K562 (cell line): Measurements from ENCODE around the gene GTPBP1. TPM values are rescaled to one million over a fixed set of nuclear protein-coding genes. Genes with fewer than 3 reads are reported as not detected.
A peak's percentile ranks its signal among the peaks of the same experiment; 100 is the strongest.

Experiments used
- ATAC-seq: fragments of 200-7000 bp; cut with Tn5 transposase; 3 replicates; pipeline ENCODE4 v1.9.1; 2020; ENCODE audit warnings: moderate library complexity
- BruUV-seq: library from RNA; stranded (reverse); fragments of 400-500 nt; replicated peaks from 2 replicates; lab custom pipeline; 2021; lab: Mats Ljungman, UMichigan
- CTCF ChIA-PET: fragments of 300-600 bp; formaldehyde crosslinking; extraction: SDS; loops from one replicate; lab custom pipeline; 2021; ENCODE audit warnings: low intra/inter-chr PET ratio; lab: Yijun Ruan, JAX
- POLR2A ChIA-PET: fragments of 300-600, 350-650 bp; sonication (Branson Sonifier 250); formaldehyde crosslinking; extraction: SDS; loops from one replicate; lab custom pipeline; 2021; ENCODE audit warnings: antibody characterized with exemption, inconsistent platforms; lab: Yijun Ruan, JAX
- DNase-seq, 4 experiments: peaks; one replicate each; pipeline versions ENCODE4 v3.0.0 to v3.0.0-alpha.2; 2011 to 2018; ENCODE audit warnings: low spot score in 3 of 4, mixed read lengths in 3 of 4; ENCODE audit errors: extremely low read depth in 1 of 4
- FAIRE-seq: peaks from 2 replicates; lab custom pipeline; 2011; peaks lifted over from hg19 to GRCh38; lab: Jason Lieb, UNC
- H2AFZ ChIP-seq: 2 replicates; pipeline ENCODE4 v1.6.0; 2011; ENCODE audit warnings: low read depth, low read length, control low read depth, inconsistent platforms
- H3K27ac ChIP-seq: fragments of 200-600 bp; 3 replicates; pipeline ENCODE4 v1.8.0; 2011; ENCODE audit warnings: low read depth, mild to moderate bottlenecking, control low read depth, inconsistent platforms, low read length, moderate library complexity, mixed read lengths; ENCODE audit errors: extremely low read depth
- H3K27me3 ChIP-seq, 2 experiments: fragments of 300-600 bp in 1 of 2; 2 replicates in 1 of 2; 3 replicates in 1 of 2; pipeline versions ENCODE4 v1.6.0 to v1.8.0; 2011; ENCODE audit warnings: inconsistent platforms in 2 of 2, low read length in 2 of 2, mild to moderate bottlenecking in 1 of 2, mixed read lengths in 1 of 2, moderate library complexity in 1 of 2; ENCODE audit not compliant: control insufficient read depth in 2 of 2, insufficient read depth in 2 of 2
- H3K36me3 ChIP-seq: fragments of 300-600 bp; 3 replicates; pipeline ENCODE4 v1.8.0; 2011; ENCODE audit warnings: mild to moderate bottlenecking, low read length, inconsistent platforms; ENCODE audit not compliant: control insufficient read depth, insufficient read depth
- H3K4me1 ChIP-seq, 2 experiments: fragments of 200-600 bp in 1 of 2; replicated peaks in 1 of 2; 2 replicates in 1 of 2; 3 replicates in 1 of 2; pipeline versions ENCODE4 v1.5.1 to v1.8.0; 2011; ENCODE audit warnings: inconsistent platforms in 2 of 2, low read length in 2 of 2, mild to moderate bottlenecking in 1 of 2, mixed read lengths in 1 of 2, moderate library complexity in 1 of 2; ENCODE audit not compliant: control insufficient read depth in 2 of 2, insufficient read depth in 2 of 2
- H3K4me2 ChIP-seq: 2 replicates; pipeline ENCODE4 v1.6.1; 2011; ENCODE audit warnings: low read length, control low read depth, inconsistent platforms, mixed read lengths; ENCODE audit not compliant: insufficient read depth
- H3K4me3 ChIP-seq: fragments of 200-600 bp; sonication (generic), shearing (Covaris generic); 2 replicates; pipeline ENCODE4 v1.5.1; 2016; ENCODE audit warnings: control low read depth, inconsistent platforms
- H3K79me2 ChIP-seq: fragments of 200-600 bp; 3 replicates; pipeline ENCODE4 v1.8.0; 2011; ENCODE audit warnings: low read length, inconsistent platforms; ENCODE audit not compliant: control insufficient read depth, insufficient read depth
- H3K9ac ChIP-seq, 2 experiments: 2 replicates each; pipeline versions ENCODE4 v1.6.0 to v1.6.1; 2011; ENCODE audit warnings: low read depth in 2 of 2, low read length in 2 of 2, control low read depth in 1 of 2, inconsistent platforms in 1 of 2, mild to moderate bottlenecking in 1 of 2, mixed read lengths in 1 of 2; ENCODE audit not compliant: insufficient read depth in 1 of 2
- H3K9me1 ChIP-seq: one replicate; pipeline ENCODE4 v1.6.0; 2011; ENCODE audit warnings: inconsistent platforms, mild to moderate bottlenecking, low read length, moderate library complexity; ENCODE audit not compliant: control insufficient read depth, insufficient read depth
- H3K9me3 ChIP-seq: replicated peaks from 2 replicates; pipeline ENCODE4 v1.5.1; 2011; ENCODE audit warnings: low read depth, low read length, inconsistent platforms; ENCODE audit not compliant: control insufficient read depth, insufficient read depth
- H4K20me1 ChIP-seq: replicated peaks from 2 replicates; pipeline ENCODE4 v1.6.1; 2011; ENCODE audit warnings: low read length, inconsistent platforms, mixed read lengths; ENCODE audit not compliant: control insufficient read depth, insufficient read depth
- ATF7 ChIP-seq: fragments of 450-650 bp; IDR thresholded peaks from 2 replicates; pipeline ENCODE4 v1.7.1; 2014; ENCODE audit warnings: mild to moderate bottlenecking, moderate library complexity
- FIP1L1 ChIP-seq: fragments of 200-400 bp; formaldehyde crosslinking; IDR thresholded peaks from 2 replicates; pipeline ENCODE4 v1.6.1; 2018; ENCODE audit warnings: mild to moderate bottlenecking, low read depth, low read length; ENCODE audit not compliant: poor library complexity, severe bottlenecking
- HNRNPL ChIP-seq: fragments of 200-400 bp; formaldehyde crosslinking; IDR thresholded peaks from 2 replicates; pipeline ENCODE4 v1.6.1; 2017; ENCODE audit warnings: low read depth, mild to moderate bottlenecking, low read length
- KLF6 ChIP-seq: fragments of 250-450 bp; sonication (Bioruptor Pico); IDR thresholded peaks from 2 replicates; pipeline ENCODE4 v1.4.0; 2020; ENCODE audit warnings: mild to moderate bottlenecking, moderate library complexity, borderline replicate concordance
- MNT ChIP-seq, 2 experiments: fragments of 450-650 bp; conservative IDR thresholded peaks; 2 replicates each; pipeline ENCODE4 v1.6.1; 2017; ENCODE audit warnings: mild to moderate bottlenecking in 2 of 2, moderate library complexity in 2 of 2
- NR2C1 ChIP-seq, 2 experiments: fragments of 450-650 bp; IDR thresholded peaks; 2 replicates each; pipeline ENCODE4 v1.6.1; 2017; ENCODE audit warnings: mild to moderate bottlenecking in 2 of 2, antibody characterized with exemption in 1 of 2, inconsistent platforms in 1 of 2, missing compliant biosample characterization in 1 of 2, missing genetic modification characterization in 1 of 2
- POLR3A ChIP-seq: IDR thresholded peaks from 2 replicates; pipeline ENCODE4 v1.6.1; 2011; ENCODE audit warnings: borderline replicate concordance, mild to moderate bottlenecking, moderate library complexity; ENCODE audit not compliant: insufficient read length, insufficient read depth; ENCODE audit errors: extremely low read depth
- RAD51 ChIP-seq: fragments of 450-650 bp; IDR thresholded peaks from 2 replicates; pipeline ENCODE4 v1.7.1; 2016; ENCODE audit warnings: low read depth, mild to moderate bottlenecking, borderline replicate concordance
- SP1 ChIP-seq: sonication (generic); formaldehyde crosslinking; IDR thresholded peaks from 2 replicates; pipeline ENCODE4 v1.8.1; 2022; ENCODE audit warnings: mild to moderate bottlenecking, missing genetic modification reagents
- USF2 ChIP-seq: sonication (generic); formaldehyde crosslinking; IDR thresholded peaks from 2 replicates; pipeline ENCODE4 v1.5.0; 2020; ENCODE audit warnings: missing genetic modification reagents
- ZNF212 ChIP-seq: fragments of 450-650 bp; formaldehyde crosslinking; IDR thresholded peaks from 2 replicates; pipeline ENCODE4 v1.4.0; 2020; ENCODE audit warnings: mild to moderate bottlenecking
- ZNF644 ChIP-seq: fragments of 200-800 bp; sonication (Bioruptor generic); IDR thresholded peaks from 2 replicates; pipeline ENCODE4 v1.6.1; 2016; ENCODE audit warnings: low read depth, missing genetic modification characterization, missing compliant biosample characterization
- WGBS: fragments of 100-300 bp; shearing (Covaris generic); methylation state at CpG from one replicate; pipeline ENCODE4 v1.1.6; 2016; ENCODE audit warnings: low coverage, mixed read lengths; ENCODE audit not compliant: insufficient coverage; ENCODE audit errors: missing lambda C conversion rate; 5-methylcytosine and 5-hydroxymethylcytosine counted together
- in situ Hi-C: fragments of 300-500 bp; cut with MboI; formaldehyde crosslinking; loops from 4 replicates; pipeline ENCODE4 v1.15.0; 2018; ENCODE audit warnings: inconsistent platforms, mixed read lengths
- intact Hi-C: fragments of 100-400 bp; cut with micrococcal nuclease; formaldehyde crosslinking; loops from 2 replicates; pipeline ENCODE4 v1.14.2; 2022
- polyA plus RNA-seq, 8 experiments: library from polyadenylated mRNA; depleted of rRNA in 4 of 8; stranded (reverse) in 5 of 8; unstranded in 3 of 8; fragments of >200 nt; fragmentation: Nextera tagmentation in 2 of 8; fragmentation: Illumina TruSeq in 1 of 8; extraction: Ambion mirVana in 2 of 8; extraction: Trizol in 1 of 8; gene quantifications; 2 replicates each; pipeline versions ENCODE4 v1.2.1 to v1.2.3, GENCODE V29; 2011 to 2014; ENCODE audit warnings: inconsistent platforms in 1 of 8, missing spikeins in 1 of 8
- total RNA-seq, 7 experiments: library from RNA; depleted of rRNA in 6 of 7; stranded (reverse); fragments of >200 nt in 6 of 7; fragmentation: Illumina TruSeq in 2 of 7; extraction: Trizol in 2 of 7; gene quantifications; 2 replicates each; pipeline versions ENCODE4 v1.2.1 to v1.2.3, GENCODE V29; 2011 to 2021; ENCODE audit warnings: low replicate concordance in 1 of 7
- TF ChIP-seq, protein P1 (sequence below), 2 experiments: IDR thresholded peaks in 1 of 2; conservative IDR thresholded peaks in 1 of 2; 2 replicates each; pipeline ENCODE4 v1.6.1; 2016; ENCODE audit warnings: low read depth in 2 of 2, mild to moderate bottlenecking in 1 of 2, missing compliant biosample characterization in 1 of 2, missing genetic modification characterization in 1 of 2, moderate library complexity in 1 of 2

GTPBP1 gene
- total and polyA plus RNA-seq, 9 of the 15 experiments (the other 6 are each of a cell fraction or from before 2014, with no cell fraction given), result 0.83 to 53.2 (median 23.3) TPM

- TF ChIP-seq POLR3A (no peak), RAD51 (no peak), HNRNPL (no peak), USF2 (CRISPR knock-in tag) (no peak), NR2C1 (IDR thresholded peaks at IDR 0.05) (no peak), NR2C1 (tag; IDR thresholded peaks at IDR 0.05) (no peak), ZNF212 (CRISPR knock-in tag) (no peak), KLF6 (CRISPR knock-in tag) (no peak)
These were observed 49.0 kb downstream of the GTPBP1 start (continued) for GRCh38 chr22:38754751-38755154.

DNA sequence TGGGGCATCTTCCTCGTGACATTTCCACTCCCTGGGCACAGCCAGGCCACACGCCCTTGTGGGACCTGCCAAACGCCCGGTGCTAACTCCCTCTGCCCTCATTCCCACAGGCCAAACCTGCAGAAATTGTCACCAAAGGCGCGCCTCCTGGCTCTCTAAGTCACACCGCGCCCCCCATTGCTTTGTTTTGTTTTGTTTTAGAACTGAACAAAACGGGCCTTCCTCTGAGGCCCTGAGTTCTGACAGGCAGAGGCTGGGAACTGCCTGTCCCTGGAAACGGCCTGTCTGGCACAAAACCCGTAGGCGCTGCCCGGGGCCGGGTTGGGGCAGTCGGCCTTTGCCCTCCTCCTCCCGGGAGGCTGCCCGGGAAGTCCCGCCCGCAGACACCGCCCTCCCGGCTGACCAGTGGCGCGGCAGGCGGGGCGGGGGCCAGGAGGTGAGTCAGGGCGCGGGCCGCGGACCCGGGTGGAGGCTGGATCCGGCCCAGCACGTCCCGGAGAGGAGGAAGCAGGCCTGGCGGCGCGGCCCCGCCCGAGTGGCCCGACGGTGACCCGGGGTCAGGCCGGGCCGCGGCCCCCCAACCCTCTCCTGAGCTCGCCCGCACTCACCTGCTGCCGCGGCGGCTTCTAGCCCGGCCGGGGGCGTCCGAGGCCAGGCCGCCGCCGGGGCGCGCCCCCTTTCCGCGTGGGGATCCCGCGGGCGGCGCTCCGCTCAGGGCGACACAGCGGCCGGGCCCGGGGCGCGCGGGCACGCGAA, 49.6 kb downstream of the GTPBP1 start:
- FAIRE-seq (no peak), ATAC-seq (peak; percentile 83), DNase-seq (peak; percentile 84 to 91 (median 89))
- Histone ChIP-seq H3K79me2 (peaks cover 23% of the 10 kb centered on the region), H3K4me2 (peak overlapping the region; percentile 87), H3K4me1 (peaks cover 4 to 38% of the 10 kb centered on the region in 2 experiments; a peak in 4 of 5 replicates), H4K20me1 (no peaks in the 10 kb centered on the region; the same call in 1 of the 2 replicates), H3K9me3 (no peaks in the 10 kb centered on the region), H3K9me1 (no peaks in the 10 kb centered on the region), H3K9ac (peak overlapping the region; percentile 90 to 97; a peak in 3 of 4 replicates), H3K27ac (peak overlapping the region; percentile 86), H3K4me3 (peak overlapping the region; percentile 62), H2AFZ (no peak overlapping the region), H3K36me3 (peaks cover 28% of the 10 kb centered on the region; the same call in 1 of the 3 replicates), H3K27me3 (no peaks in the 10 kb centered on the region)
- in situ Hi-C loops (no loop called here), intact Hi-C loops (no loop called here)
- BruUV-seq, result no TSS peak
- CTCF ChIA-PET, result no interaction called here
- POLR2A ChIA-PET, result interaction anchor here (0.8 to 5.3 kb wide), 5 partner anchors 9 to 21 kb away, joined by 3 to 25 read pairs (median 4); no protein-coding TSS in a partner anchor
- 7% methylated on average over 10 of the region's 74 CpGs for WGBS
- TF ChIP-seq, protein P1, sequence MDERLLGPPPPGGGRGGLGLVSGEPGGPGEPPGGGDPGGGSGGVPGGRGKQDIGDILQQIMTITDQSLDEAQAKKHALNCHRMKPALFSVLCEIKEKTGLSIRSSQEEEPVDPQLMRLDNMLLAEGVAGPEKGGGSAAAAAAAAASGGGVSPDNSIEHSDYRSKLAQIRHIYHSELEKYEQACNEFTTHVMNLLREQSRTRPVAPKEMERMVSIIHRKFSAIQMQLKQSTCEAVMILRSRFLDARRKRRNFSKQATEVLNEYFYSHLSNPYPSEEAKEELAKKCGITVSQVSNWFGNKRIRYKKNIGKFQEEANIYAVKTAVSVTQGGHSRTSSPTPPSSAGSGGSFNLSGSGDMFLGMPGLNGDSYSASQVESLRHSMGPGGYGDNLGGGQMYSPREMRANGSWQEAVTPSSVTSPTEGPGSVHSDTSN (CRISPR knock-in tag; IDR thresholded peaks at IDR 0.05; ENCODE audit: low read depth), result no peak
- TF ChIP-seq, protein P1 (tag; conservative IDR thresholded peaks at IDR 0.05; ENCODE audit: low read depth), result no peak
- TF ChIP-seq MNT (conservative IDR thresholded peaks at IDR 0.05) (peak in 1 of 2 experiments; percentile 34; a peak in 1 of 4 replicates), ATF7 (peak; percentile 41), SP1 (CRISPR knock-in tag) (no peak), FIP1L1 (peak; percentile 36), ZNF644 (tag) (0 out of 2 replicates have a peak, but pooled peaks have one; percentile 65)
